ENCODE measurements around the gene UGP2.
A peak's percentile ranks its signal among the peaks of the same experiment; 100 is the strongest.
"Not testable (repeated sequence)": the region's sequence is repeated elsewhere in the genome, so short reads cannot be mapped to it uniquely, and the experiment has no call there.

Gene UGP2

DNA sequence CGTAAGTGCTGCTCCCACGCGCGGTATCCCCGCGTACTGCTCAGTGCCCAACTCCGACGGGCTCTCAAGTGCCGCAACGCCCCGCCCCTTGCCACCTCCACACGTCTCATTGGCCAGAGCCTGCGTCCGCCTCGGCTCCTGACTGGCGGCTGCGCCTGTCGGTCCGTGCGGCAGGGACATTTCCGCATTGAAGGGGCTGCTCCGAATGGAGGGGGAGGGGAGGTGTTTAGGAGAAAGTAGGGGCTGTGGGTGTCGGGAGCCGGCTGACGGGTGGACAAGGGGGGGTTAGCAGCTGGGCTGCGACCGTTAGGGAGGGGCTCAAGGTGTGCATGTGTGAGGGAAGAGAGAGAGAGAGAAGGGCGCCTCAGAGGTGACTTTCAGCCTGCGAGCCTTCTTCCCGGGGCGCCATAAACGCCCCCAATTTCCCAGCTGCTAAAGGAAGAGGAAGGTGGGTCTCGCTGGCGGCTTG is 877 bp upstream of the UGP2 start:
- peak; percentile 97 for DNase-seq

DNA sequence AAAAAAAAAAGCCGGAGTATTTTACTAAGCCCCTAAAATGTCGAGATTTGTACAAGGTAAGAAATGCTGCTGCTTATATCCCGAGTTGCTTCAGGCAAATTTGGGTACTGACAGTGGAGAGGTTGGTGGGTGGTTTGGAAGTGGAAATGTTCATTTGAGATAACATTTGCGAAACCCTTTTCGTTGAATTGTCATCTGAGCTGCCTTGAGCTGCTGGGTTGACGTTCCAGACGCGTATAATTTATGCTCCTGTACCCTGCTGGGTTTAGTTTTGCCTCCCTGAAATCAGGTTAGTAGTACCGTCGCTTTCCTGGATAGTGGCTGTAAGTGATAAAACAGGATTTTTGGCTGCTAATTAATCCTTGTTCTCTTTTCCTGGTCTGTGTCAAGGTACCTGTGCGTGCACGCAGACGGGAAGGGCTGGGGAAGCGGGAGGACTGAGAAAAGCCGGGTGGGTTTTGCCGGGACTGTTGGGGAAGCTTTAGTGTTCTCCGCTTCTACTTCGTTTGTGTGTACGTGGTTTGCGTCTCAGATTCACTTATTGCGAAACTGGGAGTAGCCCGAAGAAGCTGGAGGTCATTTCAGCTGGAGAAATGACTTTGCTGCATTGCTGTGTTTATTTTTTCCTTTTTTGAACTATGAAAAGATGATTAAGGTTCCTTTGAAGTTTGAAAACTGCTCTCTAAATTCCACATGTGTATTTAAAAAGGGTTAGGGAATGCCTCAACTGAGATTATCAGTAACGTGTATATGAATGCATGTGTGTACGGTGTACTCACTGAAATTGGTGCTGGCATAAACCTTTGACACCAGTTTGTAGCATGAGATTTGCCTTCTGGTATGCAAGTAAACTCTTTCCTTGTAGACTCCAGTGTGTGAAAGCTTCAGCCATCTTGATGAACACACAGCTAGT is 709 bp downstream of the UGP2 start:
- DNase-seq = peak; percentile 56

DNA sequence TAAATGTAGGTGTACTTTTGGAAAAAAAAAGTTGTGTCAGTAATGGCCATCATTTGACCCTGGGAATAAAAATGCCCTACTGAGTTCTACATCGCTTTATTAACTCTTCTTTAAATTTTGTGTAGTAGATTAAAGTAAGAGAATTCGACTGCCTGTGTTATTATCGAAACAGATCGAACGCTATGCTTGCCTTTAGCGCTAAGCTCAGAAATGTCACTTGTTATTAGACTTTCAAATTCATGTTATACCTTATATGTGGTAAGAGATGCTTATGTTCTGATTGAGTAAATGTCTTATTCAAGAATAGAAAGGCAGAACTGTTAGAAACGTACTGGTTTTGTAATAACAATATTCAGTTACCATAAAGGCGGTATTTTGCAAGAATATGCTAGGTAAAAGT is 1.4 kb downstream of the UGP2 start:
- DNase-seq = no peak

DNA sequence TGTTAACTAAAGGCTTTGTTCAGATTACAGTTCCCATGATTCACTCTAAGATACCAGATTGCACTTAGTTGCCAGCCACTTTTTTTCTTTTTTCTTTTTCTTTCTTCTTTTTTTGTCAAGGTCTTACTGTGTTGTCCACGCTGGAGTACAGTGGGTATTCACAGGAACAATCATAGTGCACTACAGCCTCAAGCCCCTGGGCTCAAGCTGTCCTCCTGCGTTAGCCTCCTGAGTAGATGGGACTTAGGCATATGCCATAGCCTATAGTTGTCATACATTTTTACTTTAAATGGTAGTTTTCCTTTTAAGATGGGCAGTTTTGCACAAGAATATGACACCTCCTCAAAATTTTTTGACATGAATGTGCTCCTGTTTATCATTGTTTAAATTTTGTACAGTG is 2.1 kb downstream of the UGP2 start:
- no peak for DNase-seq

DNA sequence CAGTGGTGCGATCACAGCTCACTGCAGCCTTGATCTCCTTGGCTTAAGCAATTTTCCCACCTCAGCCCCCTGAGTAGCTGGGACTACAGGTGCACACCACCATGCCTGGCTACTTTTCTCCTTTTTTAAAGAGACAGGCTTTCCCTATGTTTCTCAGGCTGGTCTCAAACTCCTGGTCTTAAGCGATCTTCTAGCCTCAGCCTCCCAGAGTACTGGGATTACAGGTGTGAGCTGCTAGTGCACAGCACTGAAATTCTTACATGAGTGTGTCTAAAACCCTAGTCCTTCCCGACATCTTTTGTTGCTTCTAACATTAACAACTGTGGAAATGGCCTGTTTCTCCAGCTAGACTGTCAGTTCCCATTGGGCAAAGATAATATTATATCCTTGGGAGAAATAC is 2.9 kb downstream of the UGP2 start:
- DNase-seq = no peak

DNA sequence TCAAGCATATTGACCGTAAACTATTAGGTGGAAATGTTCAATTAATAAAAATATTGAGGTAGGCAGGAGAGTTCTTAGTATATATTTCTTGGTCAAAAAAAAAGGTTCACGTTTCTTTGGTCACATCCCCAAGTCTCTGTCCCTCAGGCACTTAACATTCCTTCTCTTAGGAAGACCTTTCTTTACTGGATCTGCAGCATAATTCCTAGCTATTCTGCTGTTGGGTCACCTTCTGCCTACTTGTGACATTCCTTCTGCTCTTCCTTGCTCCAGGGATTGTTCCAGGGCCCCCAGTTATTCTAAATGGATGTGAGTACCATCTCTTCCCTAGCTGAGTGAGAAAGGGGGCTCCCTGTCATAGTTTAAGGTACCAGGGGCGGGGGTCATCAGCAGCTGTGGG is 4.2 kb downstream of the UGP2 start:
- no peak for DNase-seq

DNA sequence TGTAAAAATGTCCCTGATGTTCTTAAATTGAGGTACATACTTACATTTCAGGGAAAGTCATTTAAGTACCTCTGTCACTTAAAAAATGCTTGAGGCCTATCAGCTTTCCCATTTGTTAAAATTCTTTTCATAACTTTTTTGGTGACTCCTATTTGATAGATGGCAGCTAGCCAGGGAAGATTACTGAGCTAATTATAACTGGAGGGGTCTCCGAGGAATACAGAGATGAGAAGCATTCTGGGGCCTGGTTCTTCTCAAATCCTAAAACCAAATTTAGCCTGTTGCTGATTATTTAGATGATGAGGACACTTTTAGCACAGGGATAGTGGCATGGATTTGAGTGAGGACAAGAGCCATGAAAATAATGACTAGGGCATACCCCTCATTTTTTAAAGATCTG is 4.8 kb downstream of the UGP2 start:
- DNase-seq = no peak

DNA sequence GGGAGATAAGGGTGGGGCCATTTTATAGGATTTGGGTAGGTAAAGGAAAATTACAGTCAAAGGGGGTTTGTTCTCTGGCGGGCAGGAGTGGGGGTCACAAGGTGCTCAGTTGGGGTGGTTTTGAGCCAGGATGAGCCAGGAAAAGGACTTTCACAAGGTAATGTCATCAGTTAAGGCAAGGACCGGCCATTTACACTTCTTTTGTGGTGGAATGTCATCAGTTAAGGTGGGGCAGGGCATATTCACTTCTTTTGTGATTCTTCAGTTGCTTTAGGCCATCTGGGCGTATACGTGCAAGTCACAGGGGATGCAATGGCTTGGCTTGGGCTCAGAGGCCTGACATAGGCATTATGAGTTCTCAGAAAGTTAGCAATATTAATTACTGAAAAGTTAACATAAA is 5.9 kb downstream of the UGP2 start:
- not testable (repeated sequence) for DNase-seq

DNA sequence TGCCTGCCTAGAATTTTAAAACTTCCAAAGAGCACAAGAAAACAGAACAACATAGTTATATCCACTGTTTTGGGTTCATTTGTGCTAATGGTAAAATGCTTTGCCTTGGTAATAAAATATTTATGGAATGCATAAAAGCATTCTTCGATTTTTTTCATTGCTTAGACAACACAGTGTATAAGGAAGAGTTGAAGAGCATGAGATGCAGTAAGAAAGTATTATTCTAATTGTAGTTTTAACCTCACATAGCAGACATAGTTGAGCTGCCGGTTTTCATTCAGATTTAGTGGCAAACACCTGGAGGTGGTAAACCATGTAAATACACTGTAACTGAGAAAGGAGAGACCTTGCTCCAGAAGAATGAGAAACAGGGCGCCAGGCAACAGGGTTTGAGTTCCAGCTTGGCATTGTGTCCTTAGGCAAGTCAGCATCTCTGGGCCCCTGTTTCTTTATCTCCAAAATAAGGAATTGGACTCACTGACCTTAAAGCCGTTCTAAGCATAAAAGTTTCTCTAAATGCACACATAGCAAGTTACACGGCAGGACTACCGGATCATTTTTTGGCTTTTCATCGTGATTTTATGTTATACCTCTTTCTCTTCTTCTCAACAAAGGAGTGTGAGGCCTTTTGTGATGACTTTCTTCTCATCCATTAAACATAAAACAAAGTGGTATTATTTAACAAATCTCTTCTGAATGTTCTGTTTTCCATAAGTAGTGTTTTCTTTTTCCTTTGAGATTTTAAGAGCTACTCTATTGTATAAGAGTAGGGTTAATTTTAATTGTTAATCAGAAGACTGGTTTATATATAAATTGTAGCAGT is 7.9 kb downstream of the UGP2 start:
- no peak for DNase-seq

DNA sequence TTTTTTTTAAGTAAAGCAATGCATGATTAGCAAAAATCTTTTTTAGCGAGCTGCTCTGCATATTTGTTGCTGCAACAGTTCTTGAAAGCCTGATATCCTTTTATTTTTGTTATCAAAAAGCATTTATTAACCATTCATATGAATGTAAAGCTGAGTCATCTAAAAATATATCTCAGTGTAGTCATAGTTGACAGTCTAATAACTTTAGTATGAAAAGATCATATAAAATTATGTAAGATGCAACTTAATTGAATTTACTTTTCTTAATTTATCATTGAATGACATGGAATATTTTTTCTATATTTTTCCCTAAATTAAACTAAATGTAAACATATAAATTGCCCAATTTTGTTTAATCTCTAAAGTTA is 8.5 kb downstream of the UGP2 start:
- DNase-seq = no peak

DNA sequence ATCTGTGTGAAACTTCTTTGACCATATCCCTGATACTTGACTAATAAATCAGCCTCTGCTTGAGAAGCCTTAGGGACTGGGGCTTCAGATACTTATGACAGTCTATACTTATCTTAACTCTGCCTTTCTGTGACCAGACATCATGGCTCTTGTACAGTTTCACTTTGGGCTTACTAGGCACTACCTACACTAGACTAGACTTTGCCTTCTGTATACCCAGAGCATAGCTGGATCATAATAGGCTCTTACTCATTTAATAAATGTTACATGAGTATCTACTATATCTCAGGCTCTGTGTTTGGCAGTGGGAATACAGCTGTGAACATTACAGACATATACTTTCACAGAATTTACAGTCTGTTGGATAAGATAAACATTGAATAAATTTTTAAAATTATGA is 9.0 kb downstream of the UGP2 start:
- no peak for DNase-seq

DNA sequence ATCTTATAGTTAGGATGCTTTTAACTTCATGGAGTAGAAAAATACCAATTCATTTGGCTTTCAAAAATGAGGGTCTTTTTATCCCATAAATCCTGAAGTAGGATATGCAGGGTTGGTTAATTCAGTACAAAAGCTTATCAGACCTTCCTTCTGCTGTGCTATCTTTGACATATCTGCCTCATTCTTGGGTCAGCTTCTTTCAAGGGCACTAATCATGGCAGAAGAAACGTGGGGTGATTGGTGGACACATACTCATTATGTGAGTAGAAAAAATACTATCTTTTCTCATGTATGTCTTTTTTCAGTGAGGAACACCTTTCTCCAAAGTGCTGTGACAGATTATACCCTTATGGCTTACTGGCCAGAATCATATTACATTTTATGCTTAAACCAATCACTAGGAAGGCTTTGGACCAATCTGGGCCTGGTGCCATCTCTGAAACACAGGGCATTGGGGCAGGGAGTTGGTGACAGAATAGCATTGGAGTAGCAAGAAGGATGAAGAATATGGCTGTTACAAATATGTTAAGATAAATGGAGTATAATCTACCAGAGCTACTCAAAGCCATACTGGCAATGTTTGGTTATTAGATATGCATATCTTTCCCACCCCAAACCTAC is 10.1 kb downstream of the UGP2 start:
- no peak for DNase-seq

DNA sequence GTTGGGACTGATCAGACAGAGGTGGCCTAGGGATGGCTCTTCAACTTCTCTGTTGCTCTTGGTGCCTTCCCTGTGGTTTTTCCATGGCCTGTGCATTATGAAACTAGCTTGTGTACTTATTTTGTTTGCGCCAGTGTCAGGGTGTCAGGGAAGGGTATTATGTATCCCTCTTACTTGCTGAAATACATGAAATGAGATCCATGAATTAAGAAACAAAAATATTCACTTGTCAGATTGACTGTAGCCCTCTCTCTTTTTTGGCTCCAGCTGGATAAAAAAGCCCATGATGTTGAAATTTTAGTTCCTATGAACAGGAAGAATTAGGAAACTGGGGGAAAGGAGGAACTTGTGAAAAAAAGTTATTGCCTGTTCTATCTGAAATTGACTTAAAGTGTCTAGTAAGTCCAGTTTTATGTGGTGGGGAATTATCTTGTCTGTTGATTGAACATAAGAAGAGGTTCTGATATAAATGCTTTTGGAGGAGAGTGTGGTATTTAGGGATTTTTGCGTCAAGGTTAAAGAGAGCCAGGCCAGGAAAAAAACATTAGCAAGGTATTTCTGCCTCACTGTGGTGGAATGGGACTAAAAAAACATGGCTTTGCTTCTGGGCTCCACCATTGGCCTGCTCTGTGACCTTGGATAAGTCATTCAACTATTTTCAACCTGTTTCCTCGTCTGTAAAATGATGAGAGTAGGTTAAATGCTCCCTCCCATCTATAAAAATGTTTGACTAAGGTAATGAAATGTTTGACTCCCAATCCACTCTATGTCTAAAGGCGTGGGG is 12.0 kb downstream of the UGP2 start:
- DNase-seq = no peak

DNA sequence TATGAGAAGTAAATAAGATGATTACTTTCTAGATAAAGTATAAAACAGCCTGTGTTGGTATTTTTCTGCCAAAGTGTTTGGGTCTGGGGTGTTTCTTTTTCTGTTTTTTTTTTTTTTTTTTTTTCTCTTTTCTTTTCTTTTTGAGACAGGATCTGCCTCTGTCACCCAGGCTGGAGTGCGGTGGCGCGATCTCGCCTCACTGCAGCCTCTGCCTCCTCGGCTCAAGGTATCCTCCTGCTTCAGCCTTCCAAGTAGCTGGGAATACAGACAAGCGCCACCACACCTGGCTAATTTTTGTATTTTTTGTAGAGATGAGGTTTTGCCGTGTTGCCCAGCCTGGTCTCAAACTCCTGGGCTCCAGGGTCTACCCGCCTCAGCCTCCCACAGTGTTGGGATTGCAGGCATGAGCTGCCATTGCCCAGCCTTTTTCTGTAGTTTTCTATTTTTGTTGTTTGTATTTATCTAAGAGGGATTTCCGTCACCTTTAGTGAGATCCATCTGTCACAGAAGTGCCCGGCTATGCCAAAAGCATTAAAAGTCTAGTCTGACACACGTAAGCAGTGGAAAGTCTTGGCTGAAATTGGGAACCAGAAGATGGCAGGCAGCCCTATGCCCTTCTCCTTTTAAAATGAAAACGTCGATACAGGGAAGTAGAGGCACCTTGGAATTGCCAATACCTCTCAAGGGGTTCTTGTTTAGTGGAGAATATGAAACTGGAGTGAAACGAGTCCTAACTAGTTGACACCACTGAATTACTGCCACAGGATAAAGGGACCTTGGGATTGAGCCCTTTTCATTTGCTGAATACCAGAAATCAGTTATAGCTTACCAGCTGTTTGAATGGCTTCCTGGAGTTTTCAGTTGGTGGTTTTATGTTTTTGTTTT is 14.0 kb downstream of the UGP2 start:
- no peak for DNase-seq

DNA sequence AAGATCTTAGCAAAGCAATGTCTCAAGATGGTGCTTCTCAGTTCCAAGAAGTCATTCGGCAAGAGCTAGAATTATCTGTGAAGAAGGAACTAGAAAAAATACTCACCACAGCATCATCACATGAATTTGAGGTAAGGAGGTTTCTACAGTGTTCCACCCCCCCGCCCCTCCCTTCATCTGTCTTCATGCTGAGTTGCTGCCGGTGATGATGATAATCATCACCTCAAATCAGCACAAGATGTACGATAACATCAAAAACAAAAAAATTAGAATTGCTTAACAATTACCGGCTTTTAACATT is 14.6 kb downstream of the UGP2 start:
- no peak for DNase-seq

DNA sequence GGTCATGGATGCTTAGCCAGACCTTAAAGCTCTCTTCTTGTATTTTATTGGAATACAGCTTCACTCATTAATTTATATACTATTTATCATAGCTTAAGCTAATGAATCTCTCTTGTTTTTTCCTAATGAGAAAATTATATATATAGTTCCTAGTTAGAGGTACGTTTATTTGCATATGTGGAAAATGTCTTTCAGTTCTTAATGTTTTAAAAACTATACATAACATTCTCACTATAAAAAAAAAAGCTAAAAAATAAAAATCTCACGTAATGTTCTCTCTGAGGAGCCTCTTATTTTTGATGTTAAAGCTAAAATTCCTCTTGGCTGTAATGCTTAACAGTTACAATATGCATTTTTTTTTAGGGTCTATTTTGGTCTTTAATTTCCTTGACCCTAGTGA is 16.6 kb downstream of the UGP2 start:
- DNase-seq = no peak

DNA sequence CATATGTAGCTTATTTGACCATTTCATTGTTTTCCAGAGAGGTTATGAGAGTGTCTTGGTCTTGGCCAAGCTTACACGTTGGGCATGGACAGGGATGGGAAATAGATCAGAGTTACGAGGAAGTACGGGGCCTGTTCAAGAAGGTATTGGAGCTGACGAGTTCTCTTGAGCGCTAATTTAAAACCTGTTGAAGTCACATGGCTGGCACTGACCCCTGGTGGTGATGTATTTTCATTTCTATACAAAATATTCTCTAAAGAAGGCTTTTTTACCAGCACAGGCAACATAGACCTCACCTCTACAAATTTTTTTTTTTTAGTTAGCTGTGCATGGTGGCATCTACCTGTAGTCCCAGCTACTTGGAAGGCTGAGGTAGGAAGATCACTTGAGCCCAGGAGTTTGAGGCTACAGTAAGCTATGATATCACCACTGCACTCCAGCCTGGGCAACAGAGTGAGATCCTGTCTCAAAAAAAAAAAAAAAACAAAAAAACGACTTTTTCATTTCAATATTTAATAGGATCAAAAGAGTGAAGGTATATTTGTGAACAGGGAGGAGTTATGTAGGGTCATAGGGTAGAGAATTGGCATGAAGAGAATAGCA is 19.6 kb downstream of the UGP2 start:
- no peak for DNase-seq

DNA sequence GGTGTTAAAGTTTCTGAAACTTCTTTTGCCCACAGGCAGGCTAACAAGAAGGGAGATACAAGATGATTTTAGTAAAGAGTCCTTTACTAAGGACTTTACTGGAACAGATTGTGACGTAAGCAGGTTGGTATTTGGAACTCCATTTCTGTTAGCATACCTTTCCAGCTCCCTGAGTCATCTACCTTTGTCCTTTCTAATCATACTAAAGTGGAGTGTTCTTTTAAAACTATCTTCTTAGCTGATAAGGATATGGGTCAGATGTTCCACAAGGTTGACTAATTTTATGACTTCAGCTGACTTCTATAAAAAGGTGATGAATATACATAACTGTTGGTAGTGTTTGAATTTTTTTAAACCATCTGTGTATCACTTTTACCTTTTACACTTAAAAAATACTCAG is 21.1 kb downstream of the UGP2 start:
- no peak for DNase-seq

DNA sequence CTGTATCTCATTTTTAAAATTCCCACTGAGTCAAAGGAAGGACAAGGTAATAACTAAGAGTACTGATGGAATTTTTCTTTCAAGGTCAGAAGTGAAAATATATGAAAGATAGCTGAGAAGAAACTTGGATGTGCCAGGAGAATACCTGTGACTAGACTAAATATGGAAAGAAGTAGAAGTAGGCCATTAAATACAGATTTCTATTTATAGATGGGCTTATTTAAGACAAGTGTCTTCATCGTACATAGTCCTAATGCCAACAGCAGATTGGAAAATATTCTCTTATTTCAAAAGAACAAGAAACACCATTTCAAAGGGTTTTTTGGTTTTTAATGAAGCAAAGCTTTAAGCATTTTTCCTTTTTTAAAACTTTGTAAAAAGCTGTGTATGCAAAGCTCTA is 22.0 kb downstream of the UGP2 start:
- no peak for DNase-seq

DNA sequence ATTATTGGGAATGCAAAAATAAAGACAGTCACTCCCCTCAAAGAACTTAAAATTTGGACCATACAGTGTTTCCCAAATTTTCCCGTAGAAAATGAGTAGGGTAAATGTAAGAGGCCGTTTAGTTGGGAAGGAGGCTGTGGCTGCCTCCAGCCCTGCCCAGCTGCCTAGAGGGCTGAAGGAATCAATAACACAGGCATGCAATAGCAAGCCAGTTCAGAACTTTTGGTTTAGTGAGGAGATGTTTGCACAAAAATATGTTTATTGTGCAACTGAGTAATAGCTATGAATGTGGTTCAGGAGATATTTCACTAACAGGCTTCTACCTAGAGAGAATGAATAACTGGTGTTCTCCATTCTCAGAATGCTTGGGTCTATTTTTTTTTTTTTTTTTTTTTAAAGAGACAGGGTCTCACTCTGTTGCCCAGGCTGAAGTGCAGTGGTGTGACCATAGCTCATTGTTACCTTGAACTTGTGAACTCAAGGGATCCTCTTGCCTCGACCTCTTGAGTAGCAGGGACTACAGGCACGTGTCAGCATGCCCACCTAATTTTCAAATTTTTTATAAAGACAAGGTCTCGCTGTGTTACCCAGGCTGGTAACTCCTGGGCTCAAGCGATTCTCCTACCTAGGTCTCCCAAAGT is 23.6 kb downstream of the UGP2 start:
- DNase-seq = no peak
